Stimulated activated CD4-positive, alpha-beta T cell treated with anti-CD3 and anti-CD28 coated beads, Interleukin-15, amount 100 ng/mL, for 48 hours (primary cell): ENCODE results near the gene ZYX.
"Not testable (repeated sequence)": the region's sequence is repeated elsewhere in the genome, so short reads cannot be mapped to it uniquely, and the experiment has no call there.

Experiments
- DNase-seq, 2 donors: peaks; one replicate each; pipeline ENCODE4 v3.0.0-alpha.2; 2020; ENCODE audit warnings: low read depth in 2 of 2

The ZYX gene

GRCh38 chr7:143396625-143397556 is 15.7 kb downstream of the ZYX start:
- DNase-seq = no peak

GRCh38 chr7:143397710-143398530 is 16.8 kb downstream of the ZYX start:
- no peak for DNase-seq

DNA sequence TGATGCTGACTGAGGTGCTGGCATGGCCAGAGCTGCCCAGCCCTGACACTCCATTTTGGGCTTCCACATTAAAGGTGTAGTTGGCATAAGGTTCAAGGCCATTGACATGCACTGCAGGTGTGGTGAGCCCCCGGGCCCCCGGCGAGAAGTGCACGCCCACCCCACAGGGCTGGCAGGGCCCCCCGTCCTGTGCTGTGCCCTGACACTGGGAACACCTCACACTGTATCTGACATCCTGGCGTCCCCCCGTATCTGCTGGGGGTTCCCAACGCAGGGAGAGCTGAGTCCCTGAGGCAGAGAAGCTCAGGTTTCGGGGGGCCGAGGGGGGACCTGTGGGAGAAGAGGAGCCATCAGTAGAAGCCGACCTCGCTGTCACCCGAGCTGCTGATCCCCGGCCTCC is 17.5 kb downstream of the ZYX start:
- no peak for DNase-seq

DNA sequence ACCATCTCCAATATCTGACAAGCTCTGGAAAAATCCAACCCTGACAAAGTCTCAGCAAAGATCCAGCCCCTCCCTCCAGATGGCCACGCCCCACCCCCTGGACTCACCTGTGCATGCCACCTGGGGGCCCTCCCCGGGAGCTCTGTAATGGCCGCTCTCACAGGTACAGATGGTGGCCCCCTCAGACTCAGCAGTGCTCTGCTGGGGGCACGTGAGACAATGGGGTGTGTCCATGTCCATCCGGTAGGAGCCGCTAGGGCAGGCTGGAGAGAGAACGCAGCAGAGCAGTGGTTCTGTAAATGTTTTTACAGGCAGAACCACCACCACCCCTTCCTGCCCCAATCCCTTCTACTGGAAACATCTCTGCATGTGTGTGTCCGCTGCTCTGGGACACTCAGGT is 18.0 kb downstream of the ZYX start:
- no peak for DNase-seq

- DNase-seq = no peak
Observed at GRCh38 chr7:143399642-143400041, 18.5 kb downstream of the ZYX start.

DNA sequence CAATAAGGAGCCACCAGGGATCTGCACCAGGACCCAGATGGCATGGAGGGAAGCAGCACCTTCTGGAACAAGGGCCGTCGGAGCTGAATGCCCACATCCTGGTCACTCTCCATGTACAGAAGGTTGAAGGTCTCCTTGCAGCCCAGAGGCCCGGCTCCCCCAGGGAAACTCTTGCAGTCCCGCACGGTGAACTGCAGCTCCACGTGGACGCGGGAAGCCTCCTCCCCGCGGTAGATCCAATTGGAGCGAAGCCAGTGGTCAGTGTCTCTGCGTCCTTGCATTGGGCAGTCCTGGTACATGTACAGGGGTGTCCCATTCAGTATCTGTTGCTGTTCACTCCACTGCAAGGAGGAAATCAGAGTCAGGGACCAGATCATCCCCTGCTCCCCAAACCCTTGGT is 20.1 kb downstream of the ZYX start:
- DNase-seq = no peak

DNA sequence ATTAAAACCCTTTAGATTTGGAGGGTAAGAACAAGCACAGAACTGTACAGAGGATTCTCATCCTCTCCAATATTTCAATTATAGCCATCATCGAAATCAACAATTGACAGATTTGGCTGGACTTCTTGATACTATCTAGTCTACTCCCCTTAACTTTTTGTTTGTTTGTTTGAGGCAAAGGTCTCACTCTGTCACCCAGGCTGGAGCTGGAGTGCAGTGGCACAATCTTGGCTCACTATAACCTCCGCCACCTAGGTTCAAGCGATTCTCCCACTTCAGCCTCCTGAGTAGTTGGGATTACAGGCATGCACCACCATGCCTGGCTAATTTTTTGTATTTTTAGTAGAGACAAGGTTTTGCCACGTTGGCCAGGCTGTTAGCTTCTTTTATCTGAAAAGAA is 21.1 kb downstream of the ZYX start:
- not testable (repeated sequence) for DNase-seq

GRCh38 chr7:143405173-143406001 is 24.2 kb downstream of the ZYX start:
- DNase-seq = no peak

- no peak for DNase-seq
Observed at GRCh38 chr7:143406002-143406357, 24.8 kb downstream of the ZYX start.

- no peak for DNase-seq
Observed at GRCh38 chr7:143407287-143408251, 26.4 kb downstream of the ZYX start.

GRCh38 chr7:143408252-143408685 is 27.1 kb downstream of the ZYX start:
- no peak for DNase-seq

- no peak for DNase-seq
Observed at GRCh38 chr7:143408686-143409561, 27.8 kb downstream of the ZYX start, which contains the start of gene EPHA1. EPHA1 (minus strand) TSS chr7:143408856; CDS start chr7:143408805, 51 bp downstream.

GRCh38 chr7:143410521-143411004 is 29.4 kb downstream of the ZYX start:
- no peak for DNase-seq

GRCh38 chr7:143411976-143412708 is 31.0 kb downstream of the ZYX start:
- no peak for DNase-seq

DNA sequence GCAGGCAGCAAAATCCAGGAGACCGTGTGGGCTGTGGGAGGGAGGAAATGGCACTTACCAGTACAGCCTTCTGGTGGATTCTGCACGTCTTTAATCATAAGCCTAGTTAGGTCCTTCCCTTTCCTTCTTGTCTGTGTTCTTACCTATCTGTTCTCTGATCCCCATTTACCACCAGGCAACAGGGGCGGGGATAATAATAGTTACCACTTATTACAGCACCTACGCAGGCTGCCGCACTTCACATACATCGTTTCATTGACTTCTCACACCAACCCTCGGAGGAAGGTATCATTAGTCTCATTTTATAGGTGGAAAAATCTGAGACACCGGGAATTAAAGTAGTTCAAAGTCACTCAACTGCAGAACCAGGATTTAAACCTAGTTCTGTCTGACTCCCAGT is 32.0 kb downstream of the ZYX start:
- no peak for DNase-seq

DNA sequence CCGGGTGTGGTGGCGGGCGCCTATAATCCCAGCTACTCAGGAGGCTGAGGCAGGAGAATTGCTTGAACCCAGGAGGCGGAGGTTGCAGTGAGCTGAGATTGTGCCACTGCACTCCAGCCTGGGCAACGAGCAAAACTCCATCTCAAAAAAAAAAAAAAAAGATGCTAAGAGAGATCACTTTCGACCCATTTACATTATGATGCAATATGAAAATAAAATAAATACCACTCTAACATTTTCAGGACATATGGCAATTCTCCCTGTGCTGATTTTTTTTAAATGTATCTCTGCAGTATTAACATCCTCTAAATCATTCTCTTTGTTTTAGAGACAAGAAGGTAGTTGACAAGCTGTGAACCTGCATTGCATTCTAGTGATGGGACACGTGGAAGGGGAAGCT is 34.1 kb downstream of the ZYX start:
- not testable (repeated sequence) for DNase-seq

DNA sequence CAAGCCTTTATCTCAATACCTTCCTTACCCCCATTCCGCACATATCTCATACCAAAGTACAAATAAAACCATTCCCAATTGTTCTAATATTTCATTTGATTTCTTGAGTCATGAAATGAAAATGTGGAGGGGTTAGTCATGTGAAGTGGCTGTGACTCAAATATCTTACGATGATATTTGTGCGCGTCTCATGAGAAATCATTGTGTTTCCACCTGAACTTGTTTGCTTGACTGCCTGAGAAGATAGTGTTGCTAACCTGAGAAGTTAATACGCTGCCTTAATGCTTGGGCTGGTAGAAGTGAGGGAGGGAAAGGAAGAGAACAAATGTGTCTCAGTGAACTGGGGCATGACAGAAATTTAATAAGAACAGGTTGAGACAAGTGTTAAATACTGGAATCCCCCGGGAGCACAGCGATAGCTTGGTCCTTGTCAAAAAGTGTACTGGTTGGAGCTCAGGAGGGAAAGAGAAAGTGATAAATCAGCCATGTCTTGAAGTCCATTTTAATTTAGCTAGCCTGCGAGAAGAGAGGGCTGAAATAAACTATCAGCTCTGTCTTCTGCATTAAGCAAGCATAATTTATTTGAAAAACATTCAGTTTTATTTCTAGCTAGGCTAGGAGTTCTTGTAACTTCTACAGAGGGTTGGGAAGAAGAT is 34.7 kb downstream of the ZYX start:
- DNase-seq = no peak

- no peak for DNase-seq
Observed at GRCh38 chr7:143416565-143417149, 35.5 kb downstream of the ZYX start.
